Hippocampal formation (tissue), 2 donors: Measurements from ENCODE around the gene SYNM.

Source experiments
- DNase-seq, 2 donors: peaks; one replicate each; lab custom pipeline; 2025; lab: John Stamatoyannopoulos, UW

SYNM gene

DNA sequence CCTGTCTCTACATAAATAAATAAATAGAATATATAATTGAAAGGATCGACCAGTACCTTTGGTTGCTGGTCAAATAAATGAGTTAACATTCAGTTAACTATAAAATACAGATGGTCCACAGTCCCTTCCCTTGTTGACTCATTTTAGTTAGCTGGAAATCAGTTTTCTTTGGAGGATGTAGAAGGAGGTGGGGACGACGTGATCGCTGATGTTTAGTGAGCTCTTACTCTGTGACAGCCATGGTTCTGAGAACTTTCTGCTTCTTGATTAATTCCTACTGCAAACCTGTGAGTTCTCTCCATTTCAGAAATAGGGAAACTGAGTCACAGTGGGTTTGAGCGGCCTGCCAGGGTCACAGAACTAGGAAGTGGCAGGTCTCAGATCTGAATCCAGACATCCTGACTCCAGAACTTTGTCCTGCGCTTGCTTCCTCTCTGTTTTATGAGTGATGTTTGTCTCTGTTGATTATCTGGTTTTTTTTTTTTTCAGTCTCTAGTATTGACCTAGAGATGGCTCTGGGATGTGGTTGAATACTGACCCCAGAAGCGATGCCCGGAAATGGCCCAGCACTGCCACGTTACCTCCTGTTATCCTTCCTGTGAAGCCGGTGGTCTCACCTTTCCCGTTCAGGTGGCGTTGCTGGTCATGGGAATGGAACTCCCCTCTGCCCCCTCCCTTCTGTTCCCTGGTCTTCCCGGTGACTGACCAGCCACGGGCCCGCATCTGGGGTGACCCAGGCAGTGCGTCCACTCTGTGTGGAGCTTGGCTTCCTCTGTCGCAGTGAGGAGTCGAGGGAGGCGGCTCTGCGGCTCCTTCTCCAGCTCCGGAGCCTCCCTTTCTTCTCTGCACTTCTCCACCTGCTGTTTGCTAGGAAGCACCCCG lies 18.2 kb downstream of the SYNM start:
- DNase-seq = no peak

DNA sequence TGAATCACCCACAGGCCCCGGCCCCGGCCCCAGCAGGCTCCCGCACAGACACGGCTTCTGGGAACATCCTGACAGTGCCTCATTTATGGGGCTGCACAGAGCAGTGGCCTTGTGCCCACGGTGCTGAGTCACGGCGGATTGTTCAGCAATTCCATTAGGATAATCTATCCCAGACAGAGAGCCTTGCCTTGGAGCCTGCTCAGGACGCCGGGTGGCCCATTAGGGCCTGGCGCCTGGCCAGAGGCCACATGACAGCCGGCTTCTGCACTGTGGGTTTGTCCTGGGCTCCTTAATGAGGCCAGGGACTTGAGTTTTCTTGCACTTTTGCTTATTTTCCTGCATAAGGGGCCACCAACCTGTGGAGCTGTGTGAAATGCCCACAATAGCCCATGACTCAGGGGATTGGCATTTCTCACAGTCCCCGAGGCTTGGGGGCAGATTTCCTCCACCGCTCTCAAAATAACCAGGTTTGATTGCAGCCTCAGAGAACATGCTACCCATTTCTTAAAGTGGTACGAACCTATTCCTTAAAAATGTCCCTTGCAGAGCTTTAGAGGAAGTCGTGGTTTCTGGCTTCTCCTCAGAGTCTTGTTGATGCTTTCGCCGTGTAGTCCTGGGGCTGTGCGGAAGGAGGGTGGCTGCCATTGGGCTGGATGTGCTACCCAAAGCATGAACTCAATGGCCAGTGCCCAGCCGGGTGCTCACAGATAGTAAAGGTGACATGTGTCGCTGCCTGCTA lies 19.0 kb downstream of the SYNM start:
- peak; percentile 79 to 81 for DNase-seq

DNA sequence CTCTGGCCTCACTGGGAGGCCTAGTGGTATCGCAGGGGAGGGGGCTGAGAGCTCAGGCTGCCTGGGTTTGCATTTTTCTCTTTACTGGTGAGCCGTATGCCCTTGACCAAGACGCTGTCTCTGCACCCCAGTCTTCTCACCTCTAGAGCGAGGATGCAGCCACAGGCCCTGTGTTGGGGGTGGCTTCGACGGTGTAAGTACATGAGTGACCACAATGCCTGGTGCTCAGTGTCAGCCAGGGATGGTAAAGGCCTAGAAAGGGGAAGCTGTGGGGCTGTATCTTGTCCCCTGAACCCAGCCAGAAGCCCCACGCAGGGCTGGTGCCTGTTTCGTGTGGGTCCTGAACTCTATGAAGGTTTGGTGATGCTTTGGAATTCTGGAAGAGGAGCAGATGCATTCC lies 19.8 kb downstream of the SYNM start:
- no peak for DNase-seq

- DNase-seq = no peak
Measured at GRCh38 chr15:99125061-99125891, 20.4 kb downstream of the SYNM start.

DNA sequence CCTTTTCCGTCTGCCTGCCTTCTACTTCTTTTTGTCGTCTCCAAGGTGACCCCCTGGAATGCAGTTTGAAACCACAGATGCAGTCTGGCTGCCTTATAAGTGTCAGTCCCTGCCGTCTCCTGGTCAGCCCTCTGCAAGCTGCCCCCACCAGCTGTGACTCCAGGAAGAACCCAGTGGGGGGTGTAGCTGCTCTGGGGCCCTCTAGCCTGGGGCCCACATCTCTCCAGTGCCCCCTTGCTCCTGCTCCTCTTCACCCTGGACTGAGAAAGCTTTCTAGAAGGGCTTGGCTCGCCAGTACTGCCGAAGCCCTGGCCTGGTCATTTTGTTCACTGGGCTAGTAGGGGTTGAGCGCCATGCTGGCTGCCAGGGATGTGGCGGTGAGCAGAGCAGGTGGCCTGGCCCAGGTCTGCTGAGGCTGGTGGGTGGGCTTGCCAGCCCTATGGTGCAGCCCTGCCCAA lies 21.3 kb downstream of the SYNM start:
- DNase-seq = no peak

GRCh38 chr15:99126930-99127329 lies 22.1 kb downstream of the SYNM start:
- no peak for DNase-seq

- DNase-seq = no peak
Measured at GRCh38 chr15:99127773-99128172, 22.9 kb downstream of the SYNM start.

DNA sequence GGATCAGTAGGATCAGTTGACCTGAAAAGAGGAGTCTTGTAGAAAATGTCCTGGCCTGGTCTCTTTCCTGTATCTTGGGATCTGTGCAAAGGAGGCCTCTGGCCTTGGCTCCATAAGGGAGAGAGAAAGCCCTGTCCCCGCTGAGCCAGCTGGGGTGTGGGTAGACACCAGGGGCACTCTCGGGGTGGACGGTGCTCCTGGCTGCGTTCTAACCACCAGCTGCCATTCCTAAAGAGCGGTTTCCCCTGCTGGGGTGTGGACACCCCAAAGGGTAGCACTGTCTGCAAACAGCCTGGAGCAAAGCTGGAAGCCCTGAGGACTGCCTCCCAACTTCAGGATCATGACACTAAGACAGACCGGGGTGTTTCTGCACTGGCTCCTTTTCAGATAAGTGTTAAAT lies 23.5 kb downstream of the SYNM start:
- no peak for DNase-seq

- DNase-seq = no peak
Measured at GRCh38 chr15:99129644-99130043, 24.8 kb downstream of the SYNM start.

DNA sequence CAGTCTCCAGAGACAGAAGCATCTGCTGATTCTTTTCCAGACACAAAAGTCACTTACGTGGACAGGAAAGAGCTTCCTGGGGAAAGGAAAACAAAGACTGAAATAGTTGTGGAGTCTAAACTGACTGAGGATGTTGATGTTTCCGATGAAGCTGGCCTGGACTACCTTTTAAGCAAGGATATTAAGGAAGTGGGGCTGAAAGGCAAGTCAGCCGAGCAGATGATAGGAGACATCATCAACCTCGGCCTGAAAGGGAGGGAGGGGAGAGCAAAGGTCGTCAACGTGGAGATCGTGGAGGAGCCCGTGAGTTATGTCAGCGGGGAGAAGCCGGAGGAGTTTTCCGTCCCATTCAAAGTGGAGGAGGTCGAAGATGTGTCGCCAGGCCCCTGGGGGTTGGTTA lies 25.4 kb downstream of the SYNM start:
- no peak for DNase-seq

GRCh38 chr15:99130765-99131440 lies 26.0 kb downstream of the SYNM start:
- no peak for DNase-seq

DNA sequence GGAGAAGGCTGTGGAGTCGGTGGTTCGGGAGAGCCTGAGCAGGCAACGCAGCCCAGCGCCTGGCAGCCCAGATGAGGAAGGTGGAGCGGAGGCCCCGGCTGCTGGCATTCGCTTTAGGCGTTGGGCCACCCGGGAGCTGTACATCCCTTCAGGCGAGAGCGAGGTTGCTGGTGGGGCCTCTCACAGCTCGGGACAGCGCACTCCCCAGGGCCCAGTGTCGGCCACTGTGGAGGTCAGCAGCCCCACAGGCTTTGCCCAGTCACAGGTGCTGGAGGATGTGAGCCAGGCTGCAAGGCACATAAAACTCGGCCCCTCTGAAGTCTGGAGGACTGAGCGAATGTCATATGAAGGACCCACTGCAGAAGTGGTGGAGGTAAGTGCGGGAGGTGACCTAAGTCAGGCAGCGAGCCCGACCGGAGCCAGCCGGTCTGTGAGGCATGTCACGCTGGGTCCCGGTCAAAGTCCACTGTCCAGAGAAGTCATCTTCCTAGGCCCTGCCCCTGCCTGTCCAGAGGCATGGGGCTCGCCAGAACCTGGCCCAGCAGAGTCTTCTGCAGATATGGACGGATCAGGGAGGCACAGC lies 26.7 kb downstream of the SYNM start:
- DNase-seq = no peak

- DNase-seq = no peak
Measured at GRCh38 chr15:99132122-99132521, 27.2 kb downstream of the SYNM start.

GRCh38 chr15:99132634-99133287 lies 27.9 kb downstream of the SYNM start:
- no peak for DNase-seq

GRCh38 chr15:99134317-99134821 lies 29.5 kb downstream of the SYNM start:
- no peak for DNase-seq

DNA sequence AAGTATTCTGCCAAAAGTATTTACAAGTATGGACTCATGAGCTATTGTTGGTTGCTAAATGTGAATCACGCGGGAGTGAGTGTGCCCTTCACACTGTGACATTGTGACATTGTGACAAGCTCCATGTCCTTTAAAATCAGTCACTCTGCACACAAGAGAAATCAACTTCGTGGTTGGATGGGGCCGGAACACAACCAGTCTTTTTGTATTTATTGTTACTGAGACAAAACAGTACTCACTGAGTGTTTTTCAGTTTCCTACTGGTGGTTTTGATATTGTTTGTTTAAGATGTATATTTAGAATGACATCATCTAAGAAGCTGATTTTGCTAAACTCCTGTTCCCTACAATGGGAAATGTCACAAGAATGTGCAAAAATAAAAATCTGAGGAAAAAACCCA lies 30.3 kb downstream of the SYNM start:
- DNase-seq = no peak

DNA sequence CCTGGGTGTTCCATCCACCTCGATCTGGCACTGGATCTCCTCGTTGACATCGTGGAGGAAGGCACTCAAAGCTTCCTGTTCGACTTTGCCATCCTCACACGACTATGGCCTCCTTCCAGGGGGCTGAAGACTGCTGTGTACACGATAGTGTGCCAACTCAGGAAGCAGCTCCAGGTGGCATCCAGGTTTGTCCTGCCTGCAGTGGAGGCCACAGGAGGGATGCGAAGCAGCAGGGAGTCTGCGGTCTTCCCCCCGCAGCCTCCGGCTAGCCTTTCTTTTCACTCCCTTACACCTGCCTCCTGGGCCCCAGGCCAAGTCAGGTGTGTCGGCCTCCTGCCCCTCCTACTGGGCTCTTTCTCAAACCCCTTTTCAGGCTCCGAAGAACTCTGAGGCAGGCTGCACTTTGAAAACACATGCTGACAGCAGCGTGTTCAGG lies 32.2 kb downstream of the SYNM start:
- no peak for DNase-seq

- no peak for DNase-seq
Measured at GRCh38 chr15:99137877-99138276, 33.0 kb downstream of the SYNM start.

DNA sequence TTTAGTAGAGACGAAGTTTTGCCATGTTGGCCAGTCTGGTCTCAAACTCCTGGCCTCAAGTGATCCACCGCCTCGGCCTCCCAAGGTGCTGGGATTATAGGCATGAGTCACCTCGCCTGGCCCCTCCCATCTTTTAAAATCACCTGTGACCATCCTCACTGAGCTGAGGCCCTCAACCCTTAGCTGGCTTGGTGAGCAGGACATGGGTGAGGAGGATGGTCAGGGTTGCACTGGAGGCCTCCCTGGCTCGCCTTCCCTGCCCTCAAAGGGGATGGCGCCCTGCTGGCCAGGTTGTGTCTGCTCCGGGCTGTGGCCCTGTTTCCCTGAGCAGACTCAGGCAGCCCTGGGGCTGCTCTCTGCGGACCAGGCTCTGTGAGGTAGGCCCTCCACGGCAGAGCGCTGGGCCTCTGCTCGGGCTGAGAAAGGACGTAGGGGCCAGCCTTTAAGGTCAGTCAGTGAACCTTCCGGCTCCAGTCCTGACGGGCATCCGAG lies 33.7 kb downstream of the SYNM start:
- no peak for DNase-seq

- DNase-seq = no peak
Measured at GRCh38 chr15:99139276-99139675, 34.4 kb downstream of the SYNM start.
